GM21825 (cell line): Measurements from ENCODE around the gene LETM1.

Experiments
- ATAC-seq: cut with Tn5 transposase; IDR thresholded peaks from one replicate; pipeline ENCODE4 v1.9.1; 2021; ENCODE audit warnings: mild to moderate bottlenecking, moderate library complexity; ENCODE audit not compliant: unreplicated experiment

The LETM1 gene

DNA sequence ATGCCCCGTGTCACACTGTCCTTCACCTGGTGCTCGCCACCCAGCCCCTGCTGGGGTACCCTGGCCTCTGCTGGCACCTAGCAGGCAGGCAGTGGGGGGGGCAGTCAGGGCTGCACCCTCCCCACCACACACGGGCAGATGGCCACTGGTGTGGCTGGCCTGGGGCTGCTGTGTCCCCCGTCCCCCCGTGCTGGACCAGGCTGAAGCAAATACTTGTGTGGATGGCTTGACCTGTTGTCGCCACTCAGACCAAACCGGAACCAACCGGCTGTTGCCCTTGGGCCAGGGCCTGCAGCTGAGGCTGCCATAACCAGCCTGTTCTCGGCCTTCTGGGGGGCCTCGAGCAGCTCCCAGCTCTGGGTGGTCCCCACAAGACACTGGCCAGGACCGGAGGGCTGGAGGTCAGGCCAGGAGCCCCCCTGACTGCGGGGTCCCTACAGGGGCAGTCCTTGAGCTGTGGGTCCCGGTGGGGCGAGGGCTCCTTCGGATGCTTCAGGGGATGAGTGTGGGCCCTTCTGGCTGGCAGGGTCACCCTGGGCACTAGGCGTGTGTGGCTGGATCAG lies 58.6 kb downstream of the LETM1 start:
- no peak for ATAC-seq

DNA sequence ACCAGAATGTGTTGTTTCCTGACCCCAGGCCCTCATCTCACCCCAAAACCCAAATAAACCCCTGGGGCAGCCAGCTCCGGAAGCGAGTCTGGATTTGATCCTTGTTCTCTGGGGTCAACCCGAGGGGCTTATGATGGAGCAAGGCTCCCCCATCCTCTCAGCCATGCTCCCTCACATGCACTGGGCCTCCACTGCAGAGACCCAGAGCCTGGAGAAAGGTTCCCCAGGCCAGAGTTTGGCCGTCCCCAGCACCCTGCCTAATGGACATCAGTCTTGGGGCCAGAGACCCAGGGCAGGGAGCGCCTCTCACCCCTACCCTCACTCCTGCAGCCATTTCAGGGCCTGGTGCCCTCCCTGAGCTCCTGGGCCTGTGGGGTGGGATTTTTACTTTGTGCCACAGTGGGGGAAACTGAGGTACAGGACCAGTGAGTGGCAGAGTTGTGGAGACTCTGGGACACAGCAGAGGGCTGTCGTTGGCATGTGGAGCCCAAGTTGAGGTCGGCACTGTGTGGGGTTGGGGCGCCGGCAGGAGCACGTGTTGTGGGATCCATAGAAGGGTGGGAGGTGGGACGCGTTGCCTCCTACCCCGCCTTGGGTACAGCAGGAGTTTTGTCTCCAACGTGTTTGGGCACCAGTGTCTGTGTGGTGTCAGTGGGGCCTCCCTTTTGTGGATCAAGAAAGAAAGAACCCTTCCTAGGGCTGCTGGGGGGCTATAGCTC lies 59.3 kb downstream of the LETM1 start:
- ATAC-seq: no peak

DNA sequence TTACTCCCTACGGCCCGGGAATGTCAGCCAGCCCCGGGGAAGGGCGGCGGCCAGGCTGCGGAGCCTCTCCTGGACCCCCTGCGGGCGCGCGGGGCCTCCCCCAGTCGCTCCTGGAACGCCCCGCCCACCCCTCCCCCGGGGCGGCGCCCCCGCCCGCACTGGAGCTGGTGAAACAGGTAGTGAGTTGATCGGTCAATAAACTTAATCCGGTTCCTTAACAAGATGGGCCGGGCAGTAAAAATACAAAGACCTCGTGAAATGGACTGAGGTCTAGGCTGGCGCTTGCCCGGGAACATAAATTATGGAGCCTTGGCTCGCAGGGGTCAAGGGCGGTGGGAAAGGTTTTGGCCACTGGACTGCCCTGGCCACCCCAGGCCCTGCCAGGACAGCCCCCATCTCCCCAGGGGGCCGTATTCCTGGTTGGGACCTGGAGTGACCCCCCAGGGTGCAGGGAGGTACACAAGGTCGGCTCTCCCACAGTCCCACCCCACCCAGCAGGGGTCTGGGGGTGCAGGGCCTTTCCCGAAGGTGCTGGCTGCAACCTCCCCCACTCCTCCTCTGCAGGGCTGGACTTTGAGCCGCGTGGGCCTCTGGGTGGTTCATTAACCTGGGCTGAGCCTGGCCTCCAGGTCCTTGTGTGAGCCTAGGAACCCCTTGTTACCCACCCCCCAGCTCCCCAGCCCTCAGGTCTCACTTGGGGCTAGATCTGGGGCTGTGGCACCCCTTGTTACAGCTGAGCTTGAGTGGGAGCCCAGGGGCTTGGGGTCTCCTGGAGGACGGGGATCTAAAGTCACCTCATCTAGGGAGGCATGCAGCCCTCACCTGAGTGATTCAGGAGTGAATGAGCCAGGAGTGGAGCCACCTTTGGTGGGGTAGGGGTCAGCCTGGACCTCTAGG lies 60.4 kb downstream of the LETM1 start:
- ATAC-seq: no peak

DNA sequence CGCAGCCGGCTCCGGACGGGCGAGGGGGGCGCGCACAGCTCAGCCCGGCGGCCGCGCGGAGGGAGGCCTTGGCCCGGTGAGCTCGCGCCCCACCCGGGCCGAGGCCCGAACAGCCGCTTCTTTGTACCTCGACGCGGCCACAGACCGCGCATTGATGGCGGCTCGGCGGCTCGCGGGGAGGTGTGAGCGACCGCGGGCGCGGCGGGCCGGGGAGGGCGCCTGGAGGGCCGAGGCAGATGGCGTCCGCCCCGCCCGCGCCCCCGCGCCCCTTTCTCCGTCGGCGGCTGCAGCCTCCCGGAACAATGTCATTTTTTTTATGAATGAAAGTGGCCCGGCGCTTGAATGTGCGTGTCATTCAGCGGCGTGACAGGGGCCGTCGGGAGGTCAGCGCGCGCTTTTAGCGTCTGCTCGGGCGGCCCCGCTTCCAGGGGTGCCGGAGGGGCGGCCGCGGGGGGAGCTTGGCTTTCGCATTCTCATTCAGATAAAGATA lies 61.1 kb downstream of the LETM1 start:
- no peak for ATAC-seq

DNA sequence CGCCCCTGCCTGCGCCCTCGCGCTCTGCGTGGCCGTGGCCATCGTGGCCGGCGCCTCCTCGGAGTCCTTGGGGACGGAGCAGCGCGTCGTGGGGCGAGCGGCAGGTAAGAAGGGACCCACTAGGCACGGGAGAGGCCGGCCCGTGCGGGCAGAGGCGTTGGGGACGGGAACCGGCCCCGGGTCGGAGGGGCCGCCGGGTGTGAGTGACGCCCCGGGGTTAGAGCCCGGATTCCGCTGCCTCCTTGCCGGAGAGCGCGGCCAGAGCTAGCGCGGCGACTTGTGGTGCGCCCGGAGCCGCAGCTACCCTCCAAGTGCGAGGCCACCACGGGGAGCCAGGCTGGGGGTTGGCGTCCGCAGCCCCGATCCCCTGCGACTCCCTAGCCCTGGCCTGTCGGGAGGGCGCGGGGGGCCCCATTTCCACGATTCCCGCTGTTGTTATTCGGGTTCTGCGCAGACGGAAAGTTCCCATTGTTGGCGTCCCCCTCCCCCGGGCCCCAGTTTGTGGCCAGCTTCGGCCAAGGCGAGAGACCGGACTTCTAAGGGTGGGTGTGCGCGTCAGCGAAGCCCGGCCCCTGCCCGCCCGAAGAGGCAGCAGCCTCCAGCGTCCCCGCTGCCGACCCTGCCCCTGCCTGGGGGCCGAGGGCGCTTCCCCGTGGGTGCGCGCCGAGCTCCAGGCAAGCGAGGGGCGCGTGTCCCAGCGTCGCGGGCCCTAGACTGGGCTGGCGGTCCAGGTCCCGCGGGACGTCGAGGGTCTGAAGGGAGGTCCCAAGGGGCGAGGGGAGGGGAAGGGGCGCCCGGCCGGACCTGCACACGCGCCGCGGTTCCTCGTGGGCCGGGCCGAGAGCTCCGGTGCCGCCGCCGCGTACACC lies 61.8 kb downstream of the LETM1 start:
- ATAC-seq: no peak

DNA sequence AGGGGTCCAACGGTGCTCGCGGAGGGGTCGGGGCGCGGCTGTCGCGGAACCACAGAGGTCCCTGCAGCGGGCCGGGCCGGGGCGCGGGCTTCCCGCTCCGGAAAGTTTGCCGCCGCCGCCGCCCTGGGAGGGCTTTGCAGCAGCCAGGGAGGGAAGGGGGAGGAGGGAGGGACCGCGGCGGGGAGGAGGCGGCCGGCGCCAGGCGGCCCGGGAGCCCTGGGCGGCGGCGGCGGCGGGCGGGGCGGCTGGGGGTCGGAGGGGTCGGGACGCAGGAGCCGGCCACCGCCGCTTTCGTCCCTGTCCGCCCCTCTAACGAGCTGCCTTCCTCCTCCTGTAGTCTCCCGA lies 62.5 kb downstream of the LETM1 start:
- no peak for ATAC-seq

DNA sequence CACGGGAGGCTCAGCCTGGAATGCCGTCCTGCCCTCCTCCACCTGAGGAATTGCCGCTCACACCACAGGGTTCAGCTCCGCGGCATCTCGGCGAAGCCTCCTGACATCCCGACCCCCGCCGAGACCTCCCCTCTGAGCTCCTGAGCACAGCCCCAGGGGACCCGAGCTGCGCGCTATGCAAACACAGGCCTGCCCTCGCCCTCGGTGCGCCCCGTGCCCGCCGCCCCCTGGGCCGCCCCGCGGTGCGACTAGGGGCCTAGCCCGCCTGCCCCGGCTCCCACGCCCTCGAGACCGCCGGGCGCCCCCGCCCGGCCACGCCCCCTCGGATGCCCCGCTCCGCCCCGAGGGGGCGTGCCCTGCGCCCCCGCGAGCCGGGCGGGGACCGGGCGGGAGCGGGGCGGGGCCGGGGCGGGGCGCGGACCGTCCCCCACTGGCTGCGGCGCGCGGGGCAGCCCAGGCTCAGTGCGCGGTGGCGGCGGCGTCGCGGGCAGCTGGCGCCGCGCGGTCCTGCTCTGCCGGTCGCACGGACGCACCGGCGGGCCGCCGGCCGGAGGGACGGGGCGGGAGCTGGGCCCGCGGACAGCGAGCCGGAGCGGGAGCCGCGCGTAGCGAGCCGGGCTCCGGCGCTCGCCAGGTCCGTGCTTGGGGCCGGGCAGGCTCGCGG lies 63.0 kb downstream of the LETM1 start, which contains the start of gene FGFR3:
Gene FGFR3 (plus strand): TSS at position 462 of the 664 bp plus-strand sequence. CDS start 642 bp downstream, outside the sequence.
- ATAC-seq: no peak

DNA sequence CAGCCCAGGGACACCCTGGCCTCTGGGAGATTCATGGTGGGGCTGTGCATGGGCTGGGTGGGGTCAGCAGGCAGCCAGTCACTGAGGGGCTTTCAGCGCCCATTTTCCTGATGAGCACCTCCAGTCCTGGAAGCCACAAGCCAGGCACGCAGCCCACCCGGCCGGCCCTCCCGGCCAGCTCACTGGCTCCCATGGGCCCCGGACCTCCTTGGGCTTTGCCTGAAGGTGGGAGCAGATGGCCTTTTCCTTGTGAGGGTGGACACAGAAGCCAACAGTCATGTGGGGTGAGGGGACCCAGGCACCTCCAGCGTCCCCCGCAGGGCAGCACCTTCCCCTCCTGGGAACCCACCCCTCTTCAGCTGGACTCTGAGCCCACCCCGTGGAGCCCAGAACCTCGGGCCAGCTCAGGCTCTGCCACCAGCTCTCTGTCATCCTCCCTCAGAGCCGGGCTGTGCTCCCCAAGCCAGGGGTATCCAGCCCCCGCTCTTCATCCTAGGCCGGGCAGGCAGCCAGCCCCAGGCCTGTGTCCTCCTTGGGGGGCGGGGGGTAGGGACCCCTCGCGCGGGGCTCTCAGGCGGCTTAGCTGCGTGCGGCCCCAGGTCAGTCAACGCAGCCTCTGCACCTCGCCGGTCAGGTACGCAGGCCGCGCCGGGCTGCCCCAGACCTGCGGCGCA lies 63.7 kb downstream of the LETM1 start:
- ATAC-seq: no peak

DNA sequence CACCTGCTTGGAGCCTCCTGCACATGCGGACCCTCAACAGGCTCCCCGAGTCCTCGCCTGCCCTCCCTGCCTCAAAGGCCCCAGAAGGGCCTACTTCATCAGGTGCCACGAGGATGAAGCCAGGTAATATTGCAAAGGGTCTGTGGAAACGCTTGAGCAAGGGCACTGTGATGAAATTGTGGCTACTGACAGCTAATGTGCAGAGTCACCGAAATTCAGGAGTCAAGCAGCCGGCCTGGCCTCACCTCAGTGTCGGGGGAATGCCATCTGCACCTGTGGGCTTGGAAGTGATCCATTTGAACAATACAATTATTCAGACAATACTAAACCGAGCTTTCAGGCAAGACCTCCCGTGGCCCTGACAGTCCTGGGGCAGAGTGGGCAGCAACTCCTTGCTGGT lies 66.0 kb downstream of the LETM1 start:
- no peak for ATAC-seq

DNA sequence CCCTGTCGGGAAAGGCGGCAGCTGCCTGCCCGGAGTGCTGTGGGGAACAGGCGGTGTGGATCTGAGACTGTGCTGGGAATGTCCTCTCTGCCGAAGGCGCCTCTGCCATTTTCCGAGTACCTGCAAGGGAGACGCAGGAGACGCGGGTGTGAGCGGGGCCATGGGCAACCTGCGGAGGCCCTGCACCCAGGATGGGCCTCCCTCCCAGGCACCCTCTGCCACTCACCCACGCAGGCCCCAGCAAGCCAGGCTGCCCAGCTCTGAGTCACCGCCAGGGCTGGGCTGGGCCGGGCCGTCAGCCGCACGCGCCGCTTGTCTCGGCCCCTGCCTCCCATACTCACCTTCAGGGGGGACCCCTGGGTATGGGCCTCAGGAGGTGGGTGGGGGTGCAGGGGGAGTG lies 66.4 kb downstream of the LETM1 start:
- no peak for ATAC-seq

DNA sequence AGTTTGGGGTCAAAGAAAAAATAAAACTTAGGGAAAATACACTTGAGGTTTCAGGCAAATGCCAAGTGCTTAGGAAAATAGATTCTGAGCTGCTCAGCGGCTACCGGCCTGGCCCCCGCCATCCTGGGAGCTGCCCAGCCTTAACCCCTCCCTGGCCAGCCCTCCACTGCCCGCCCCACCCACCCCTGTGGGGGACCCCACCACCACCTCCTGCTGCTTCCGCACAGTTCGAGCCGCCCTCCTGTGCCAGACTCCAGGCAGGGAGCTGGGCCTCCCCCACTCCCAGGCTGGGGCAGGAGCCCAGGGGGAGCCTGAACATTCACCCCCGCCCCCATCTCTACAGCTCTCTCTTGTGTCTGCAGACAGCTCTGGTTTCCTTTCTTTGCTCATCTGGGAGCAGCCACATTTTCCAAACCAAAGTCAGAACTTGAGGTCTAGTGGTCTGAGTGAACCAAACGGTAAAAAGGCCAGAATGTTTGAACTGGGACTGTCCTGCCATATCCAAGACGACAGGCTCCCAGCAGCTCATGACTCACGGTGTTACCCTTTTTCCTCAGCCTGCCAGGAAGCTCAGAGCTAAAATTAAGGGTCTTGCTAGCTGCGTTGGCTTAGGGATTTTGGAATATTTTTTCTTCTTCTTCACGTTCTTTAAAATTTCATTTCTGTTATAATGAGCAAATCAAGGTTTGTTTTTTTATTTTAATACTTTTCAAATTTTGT lies 67.5 kb downstream of the LETM1 start:
- ATAC-seq: no peak

DNA sequence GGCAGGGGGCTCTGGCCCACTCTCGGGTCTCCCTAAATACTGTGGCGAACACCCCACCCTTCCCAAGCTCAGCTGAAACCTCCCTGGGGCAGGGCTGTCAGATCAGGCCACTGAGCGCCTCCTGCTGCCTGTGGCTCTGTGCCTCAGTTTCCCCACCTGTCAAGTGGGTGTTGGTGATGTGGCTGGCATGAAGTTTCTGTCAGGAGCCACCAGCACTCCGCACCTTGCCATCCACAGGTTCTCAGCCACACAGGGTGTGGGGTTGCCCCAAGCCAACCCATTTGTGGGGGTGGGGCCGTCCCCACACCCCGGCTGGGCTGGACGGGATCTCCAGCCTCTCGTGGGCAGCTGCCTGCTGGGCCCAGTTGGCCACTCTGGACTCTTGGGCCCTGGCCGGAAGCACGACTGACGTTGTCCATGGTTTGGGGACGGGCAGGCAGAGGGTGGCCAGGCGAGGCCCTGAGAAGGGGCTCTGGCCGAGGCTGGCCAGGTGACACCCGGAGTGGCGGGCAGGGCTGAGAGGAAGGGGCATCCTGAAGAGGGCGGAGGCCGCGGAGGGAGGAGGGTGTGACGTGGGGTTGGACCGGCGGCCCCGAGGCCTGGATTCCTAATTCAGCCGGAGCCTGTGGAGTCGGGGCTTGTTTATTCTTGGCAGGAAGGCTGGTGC lies 68.4 kb downstream of the LETM1 start:
- ATAC-seq: no peak

DNA sequence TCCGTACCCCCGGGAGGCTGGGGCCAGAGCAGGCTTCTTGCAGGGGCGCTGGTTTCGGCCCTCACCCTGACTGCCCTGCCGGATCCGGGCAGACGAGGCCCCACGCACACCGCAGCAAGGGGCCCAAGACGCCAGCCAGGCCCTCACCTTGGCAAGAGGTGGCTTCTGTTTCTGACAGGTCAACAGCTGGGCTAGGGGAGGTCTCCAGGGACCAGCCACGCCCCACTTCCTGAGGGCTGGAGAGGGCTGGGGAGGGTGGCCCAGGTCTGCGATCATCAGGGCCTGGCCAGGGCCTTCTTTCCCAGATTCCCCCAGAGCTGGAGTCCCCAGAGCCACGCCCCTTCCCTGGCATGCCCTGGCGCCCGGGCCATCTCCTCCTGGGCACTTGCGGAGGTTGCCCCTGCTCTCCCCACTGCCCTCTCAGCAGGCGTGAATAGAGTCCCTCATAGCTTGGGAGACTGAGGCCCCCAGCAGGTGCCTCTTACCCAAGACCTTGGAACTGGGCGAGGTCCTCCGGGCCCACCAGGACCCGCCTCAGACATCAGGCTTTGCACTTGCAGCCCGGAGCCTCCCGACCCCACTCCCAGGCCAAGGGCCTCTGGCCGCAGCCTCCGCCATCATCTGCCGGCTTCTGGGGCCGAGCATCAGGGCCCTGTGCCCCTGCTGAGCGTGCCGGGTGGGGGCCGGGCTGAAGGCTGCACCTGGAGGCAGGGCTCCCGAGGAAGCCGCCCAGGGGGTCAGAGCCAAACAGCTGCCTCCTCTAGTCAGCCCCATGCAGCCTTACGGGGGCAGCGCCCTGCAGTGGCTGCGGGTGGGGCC lies 69.2 kb downstream of the LETM1 start:
- no peak for ATAC-seq

DNA sequence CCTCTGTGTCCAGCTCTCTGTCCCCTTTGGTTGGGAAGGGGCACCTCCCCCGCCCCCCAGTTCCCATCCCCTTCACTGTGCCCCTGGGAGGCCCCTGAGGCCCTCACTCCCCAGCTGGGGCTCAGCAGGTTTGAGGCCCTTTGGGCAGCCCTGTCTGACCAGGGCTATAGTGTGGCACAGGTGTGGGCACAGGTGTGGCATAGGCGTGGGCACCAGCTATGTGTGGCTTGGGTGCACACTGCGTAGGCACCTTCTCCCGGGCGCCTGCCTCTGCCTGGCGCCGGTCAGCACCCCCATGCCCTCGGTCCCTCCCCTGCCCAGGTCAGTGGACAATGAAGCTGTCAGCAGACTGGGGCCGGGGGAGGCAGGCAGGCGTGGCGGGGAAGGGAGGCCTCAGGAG lies 70.4 kb downstream of the LETM1 start:
- ATAC-seq: no peak

DNA sequence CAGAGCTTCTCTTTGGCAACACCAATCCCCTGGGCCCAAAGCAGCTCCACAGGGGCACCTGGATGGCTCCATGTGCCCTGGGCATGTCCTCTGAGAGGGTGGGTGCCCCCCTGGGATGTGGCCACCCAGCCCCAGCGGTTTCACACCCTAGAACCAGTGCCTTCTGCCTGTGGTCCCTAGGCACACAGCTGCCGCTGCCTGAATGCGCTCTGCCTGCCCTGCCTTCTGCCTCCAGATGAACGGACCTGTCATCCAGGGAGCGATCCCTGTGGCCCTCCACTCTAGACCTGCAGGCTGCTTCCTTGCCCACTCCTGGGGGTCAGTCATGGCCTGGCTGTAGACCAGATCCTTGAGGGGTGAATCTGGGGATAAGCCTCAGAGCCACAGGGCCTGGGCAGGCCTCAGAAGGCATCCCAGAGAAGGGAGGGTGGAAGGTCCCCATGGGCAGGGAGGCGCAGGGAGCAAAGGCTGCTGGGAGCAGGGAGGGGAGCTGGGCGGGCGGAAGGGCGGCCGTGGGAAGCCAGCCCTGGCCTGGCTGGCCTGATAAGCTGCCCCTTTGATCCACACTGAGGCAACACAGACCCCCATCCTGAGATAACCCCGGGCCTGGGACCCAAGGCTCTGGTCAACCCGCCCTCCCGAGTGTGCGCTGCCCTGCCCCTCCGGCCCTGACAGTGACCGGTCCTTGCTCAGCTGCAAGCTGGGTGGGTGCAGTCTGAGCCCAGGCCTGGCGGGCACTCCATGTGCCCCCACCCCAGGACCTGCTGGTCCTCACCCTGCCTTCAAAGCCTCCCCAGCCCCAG lies 71.0 kb downstream of the LETM1 start:
- ATAC-seq: no peak

DNA sequence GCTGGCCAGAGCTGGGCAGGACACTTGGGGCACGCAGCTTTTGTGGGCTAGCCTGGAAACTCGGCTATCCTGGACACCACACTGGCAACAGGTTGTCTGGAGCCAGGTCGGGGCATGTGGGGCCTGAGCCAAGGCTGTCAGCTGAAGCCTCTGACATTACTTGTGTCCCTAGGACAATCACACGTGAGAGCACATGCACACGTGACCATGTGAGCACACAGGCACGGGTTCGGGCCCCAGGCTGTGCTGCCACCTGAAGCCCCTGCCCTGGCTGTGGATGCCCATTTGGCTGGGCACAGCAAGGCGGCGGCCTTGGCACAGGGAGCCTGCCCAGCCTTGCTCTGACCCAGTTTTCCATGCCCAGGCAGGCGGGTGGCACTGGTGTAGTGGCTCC lies 71.6 kb downstream of the LETM1 start:
- ATAC-seq: no peak

DNA sequence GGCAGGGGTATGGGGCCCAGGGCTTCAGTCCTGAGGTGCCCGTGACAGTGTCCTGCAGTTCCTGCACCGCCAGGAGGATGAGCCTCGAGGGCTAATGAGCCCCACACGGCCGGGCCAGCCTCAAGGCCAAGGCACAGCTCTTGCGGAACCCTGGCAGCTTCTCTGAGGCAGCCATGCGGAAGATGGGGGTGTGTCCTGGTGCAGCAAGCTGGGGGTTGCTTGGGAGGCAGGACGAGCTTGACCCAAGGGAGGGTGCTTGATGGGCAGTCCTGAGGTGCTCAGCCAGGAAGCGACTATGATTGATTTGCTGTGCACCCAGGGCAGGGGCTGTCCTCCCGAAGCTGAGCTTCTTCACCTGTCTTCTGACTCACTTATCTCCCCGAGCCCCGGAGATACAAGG lies 72.0 kb downstream of the LETM1 start:
- no peak for ATAC-seq
